Activated naive CD8-positive, alpha-beta T cell (primary cell): ENCODE data around the gene ZDHHC8.

Experiments used
- H3K27ac Mint-ChIP-seq: one replicate; pipeline ENCODE4 v1.8.0; 2021; ENCODE audit warnings: mixed read lengths
- H3K27me3 Mint-ChIP-seq: one replicate; pipeline ENCODE4 v1.8.0; 2021; ENCODE audit warnings: mixed read lengths
- H3K36me3 Mint-ChIP-seq: one replicate; pipeline ENCODE4 v1.8.0; 2021; ENCODE audit warnings: mixed read lengths
- H3K4me1 Mint-ChIP-seq: one replicate; pipeline ENCODE4 v1.8.0; 2021; ENCODE audit warnings: low read depth, mixed read lengths
- H3K4me3 Mint-ChIP-seq: one replicate; pipeline ENCODE4 v1.8.0; 2021; ENCODE audit warnings: mild to moderate bottlenecking, mixed read lengths
- H3K9me3 Mint-ChIP-seq: one replicate; pipeline ENCODE4 v1.8.0; 2021; ENCODE audit warnings: low read depth, mixed read lengths

ZDHHC8 gene

GRCh38 chr22:20116951-20117632 is 14.5 kb upstream of the ZDHHC8 start, which contains the start of gene TRMT2A:
TRMT2A (minus strand) TSS chr22:20117226; CDS start chr22:20116906, 320 bp downstream.
- peak within 1 kb of the TSS; percentile 93 for H3K27ac Mint-ChIP-seq
- peaks cover 39% of the 10 kb centered on the region for H3K4me1 Mint-ChIP-seq
- peaks cover 3% of the 10 kb centered on the region for H3K36me3 Mint-ChIP-seq

GRCh38 chr22:20117633-20118299 is 13.8 kb upstream of the ZDHHC8 start:
- Mint-ChIP-seq H3K4me1 (peaks cover 40% of the 10 kb centered on the region), H3K4me3 (peak overlapping the region; percentile 95), H3K36me3 (peaks cover 3% of the 10 kb centered on the region), H3K27ac (peak overlapping the region; percentile 93), H3K9me3 (no peaks in the 10 kb centered on the region), H3K27me3 (no peaks in the 10 kb centered on the region)

More at GRCh38 chr22:20116951-20117632, 14.5 kb upstream of the ZDHHC8 start, which contains the start of gene TRMT2A:
- H3K9me3 Mint-ChIP-seq: no peaks in the 10 kb centered on the region
- H3K4me3 Mint-ChIP-seq: peak within 1 kb of the TSS; percentile 95
- H3K27me3 Mint-ChIP-seq: no peaks in the 10 kb centered on the region

GRCh38 chr22:20118300-20119020 is 13.1 kb upstream of the ZDHHC8 start:
- Mint-ChIP-seq H3K9me3 (no peaks in the 10 kb centered on the region), H3K27me3 (no peaks in the 10 kb centered on the region), H3K27ac (peak overlapping the region; percentile 93), H3K36me3 (peaks cover 3% of the 10 kb centered on the region), H3K4me3 (peak overlapping the region; percentile 95), H3K4me1 (peaks cover 40% of the 10 kb centered on the region)

- Mint-ChIP-seq H3K4me3 (peak overlapping the region; percentile 49), H3K27me3 (no peaks in the 10 kb centered on the region), H3K9me3 (no peaks in the 10 kb centered on the region), H3K4me1 (peaks cover 31% of the 10 kb centered on the region), H3K27ac (peak overlapping the region; percentile 16), H3K36me3 (no peaks in the 10 kb centered on the region)
Observed at GRCh38 chr22:20121856-20122415, 9.7 kb upstream of the ZDHHC8 start.

GRCh38 chr22:20123366-20124082 is 8.1 kb upstream of the ZDHHC8 start:
- no peak overlapping the region for H3K27ac Mint-ChIP-seq
- no peak overlapping the region for H3K4me3 Mint-ChIP-seq
- H3K4me1 Mint-ChIP-seq: peaks cover 26% of the 10 kb centered on the region

GRCh38 chr22:20124083-20124787 is 7.4 kb upstream of the ZDHHC8 start:
- no peaks in the 10 kb centered on the region for H3K36me3 Mint-ChIP-seq
- H3K27ac Mint-ChIP-seq: peak overlapping the region; percentile 50

More at GRCh38 chr22:20123366-20124082, 8.1 kb upstream of the ZDHHC8 start:
- Mint-ChIP-seq H3K36me3 (no peaks in the 10 kb centered on the region), H3K9me3 (no peaks in the 10 kb centered on the region), H3K27me3 (no peaks in the 10 kb centered on the region)

GRCh38 chr22:20125201-20126174 is 6.1 kb upstream of the ZDHHC8 start:
- H3K4me1 Mint-ChIP-seq: peaks cover 21% of the 10 kb centered on the region
- no peaks in the 10 kb centered on the region for H3K36me3 Mint-ChIP-seq
- no peaks in the 10 kb centered on the region for H3K27me3 Mint-ChIP-seq
- no peaks in the 10 kb centered on the region for H3K9me3 Mint-ChIP-seq
- no peak overlapping the region for H3K27ac Mint-ChIP-seq
- no peak overlapping the region for H3K4me3 Mint-ChIP-seq

More at GRCh38 chr22:20124083-20124787, 7.4 kb upstream of the ZDHHC8 start:
- no peak overlapping the region for H3K4me3 Mint-ChIP-seq
- H3K27me3 Mint-ChIP-seq: no peaks in the 10 kb centered on the region
- no peaks in the 10 kb centered on the region for H3K9me3 Mint-ChIP-seq
- H3K4me1 Mint-ChIP-seq: peaks cover 27% of the 10 kb centered on the region

- Mint-ChIP-seq H3K27ac (no peak overlapping the region), H3K9me3 (no peaks in the 10 kb centered on the region), H3K36me3 (no peaks in the 10 kb centered on the region), H3K4me3 (no peak overlapping the region), H3K27me3 (no peaks in the 10 kb centered on the region), H3K4me1 (peaks cover 18% of the 10 kb centered on the region)
Observed at GRCh38 chr22:20126284-20127029, 5.1 kb upstream of the ZDHHC8 start.

GRCh38 chr22:20127318-20127868 is 4.2 kb upstream of the ZDHHC8 start:
- Mint-ChIP-seq H3K9me3 (no peaks in the 10 kb centered on the region), H3K4me1 (peaks cover 11% of the 10 kb centered on the region), H3K27ac (peak overlapping the region; percentile 76), H3K4me3 (no peak overlapping the region), H3K27me3 (no peaks in the 10 kb centered on the region), H3K36me3 (no peaks in the 10 kb centered on the region)

GRCh38 chr22:20127869-20128618 is 3.6 kb upstream of the ZDHHC8 start:
- H3K36me3 Mint-ChIP-seq: no peaks in the 10 kb centered on the region
- no peaks in the 10 kb centered on the region for H3K27me3 Mint-ChIP-seq
- H3K27ac Mint-ChIP-seq: peak overlapping the region; percentile 76

GRCh38 chr22:20128619-20128901 is 3.0 kb upstream of the ZDHHC8 start:
- peak overlapping the region; percentile 64 for H3K27ac Mint-ChIP-seq
- H3K4me1 Mint-ChIP-seq: peaks cover 14% of the 10 kb centered on the region
- H3K27me3 Mint-ChIP-seq: no peaks in the 10 kb centered on the region
- H3K36me3 Mint-ChIP-seq: no peaks in the 10 kb centered on the region
- no peak overlapping the region for H3K4me3 Mint-ChIP-seq
- no peaks in the 10 kb centered on the region for H3K9me3 Mint-ChIP-seq

More at GRCh38 chr22:20127869-20128618, 3.6 kb upstream of the ZDHHC8 start:
- Mint-ChIP-seq H3K4me3 (no peak overlapping the region), H3K4me1 (peaks cover 13% of the 10 kb centered on the region), H3K9me3 (no peaks in the 10 kb centered on the region)
